Vagina (tissue), 2 donors: ENCODE results near the gene HNRNPU. TPM values are rescaled to one million over a fixed set of nuclear protein-coding genes. Genes with fewer than 3 reads are reported as not detected.

ENCODE experiments used
- DNase-seq, 2 donors: peaks; one replicate each; pipeline ENCODE4 v3.0.0-alpha.2; 2017; ENCODE audit errors: extremely low spot score in 2 of 2
- H3K27ac ChIP-seq: fragments of 200-600 bp; sonication (generic); one replicate; pipeline ENCODE4 v1.5.1; 2019
- H3K27me3 ChIP-seq: fragments of 200-600 bp; sonication (generic); one replicate; pipeline ENCODE4 v1.5.1; 2019
- H3K36me3 ChIP-seq, 2 donors: fragments of 200-600 bp; sonication (generic); one replicate each; pipeline ENCODE4 v1.5.1; 2017 to 2019
- H3K4me1 ChIP-seq: fragments of 200-600 bp; sonication (generic); one replicate; pipeline ENCODE4 v1.5.1; 2019
- H3K4me3 ChIP-seq, 2 donors: fragments of 200-600 bp; sonication (generic); 1 replicate in 1 of 2; 2 replicates in 1 of 2; pipeline ENCODE4 v1.5.1; 2016 to 2019
- H3K9me3 ChIP-seq: fragments of 200-600 bp; sonication (generic); one replicate; pipeline ENCODE4 v1.5.1; 2019
- POLR2A ChIP-seq, 2 donors: fragments of 450-650 bp; IDR thresholded peaks; one replicate each; pipeline ENCODE4 v1.6.1; 2017; ENCODE audit warnings: antibody characterized with exemption in 2 of 2, mild to moderate bottlenecking in 2 of 2, moderate library complexity in 2 of 2
- POLR2AphosphoS5 ChIP-seq, 2 donors: sonication (generic); formaldehyde crosslinking; IDR thresholded peaks; one replicate each; pipeline ENCODE4 v1.9.0; 2017; ENCODE audit warnings: antibody characterized with exemption in 2 of 2, mild to moderate bottlenecking in 2 of 2, low read depth in 1 of 2; ENCODE audit not compliant: insufficient read depth in 1 of 2
- intact Hi-C: fragments of 100-400 bp; cut with DNase I; formaldehyde crosslinking; loops from one replicate; pipeline ENCODE4 v1.15.1; 2023
- total RNA-seq: library from RNA; depleted of rRNA; stranded (reverse); fragments of >200 nt; gene quantifications from one replicate; pipeline ENCODE4 v1.2.3, GENCODE V29; 2016
- TF ChIP-seq, protein P1 (sequence below), 3 experiments: fragments of 450-650 bp in 2 of 3; fragments of 200-600 bp in 1 of 3; sonication (generic) in 1 of 3; IDR thresholded peaks; one replicate each; pipeline ENCODE4 v1.5.1; 2017 to 2019; ENCODE audit warnings: antibody characterized with exemption in 3 of 3, mild to moderate bottlenecking in 2 of 3, moderate library complexity in 2 of 3

The HNRNPU gene
- total RNA-seq, 1 donor from 2014 or later: 293 TPM

DNA sequence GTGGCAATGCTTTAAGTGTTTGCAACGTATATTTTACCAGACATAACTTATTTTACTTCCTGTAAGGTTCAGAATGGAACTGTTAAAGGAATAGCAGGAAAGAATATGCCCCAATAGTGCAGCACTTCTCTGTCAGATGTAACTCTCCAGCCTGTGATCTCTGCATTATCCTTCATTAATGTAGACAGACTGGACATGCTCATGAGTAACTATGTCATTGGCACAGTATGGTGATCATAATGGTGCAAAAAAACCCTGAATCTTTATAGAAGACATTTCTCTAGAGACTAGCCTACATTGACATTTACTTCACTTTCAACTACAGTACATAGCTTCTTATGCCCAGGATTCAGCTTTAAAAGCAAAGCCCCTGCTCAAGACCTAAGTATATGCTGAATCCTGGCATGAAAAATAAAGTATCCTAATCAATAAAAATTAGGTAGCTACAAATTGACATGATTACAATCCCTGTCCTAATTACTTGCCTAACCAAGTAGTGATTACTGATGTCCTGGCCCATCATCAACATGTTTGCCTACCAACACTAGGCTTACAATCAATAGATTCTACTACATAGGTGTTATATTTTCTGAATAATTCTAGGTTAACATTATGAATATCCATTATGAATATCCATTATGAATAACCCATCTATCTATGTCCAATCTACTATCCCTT is 15.0 kb downstream of the HNRNPU start:
- Histone ChIP-seq H3K36me3 (peaks cover 0 to 71% of the 10 kb centered on the region in 2 donors), H3K27ac (no peak overlapping the region)
- DNase-seq: no peak

DNA sequence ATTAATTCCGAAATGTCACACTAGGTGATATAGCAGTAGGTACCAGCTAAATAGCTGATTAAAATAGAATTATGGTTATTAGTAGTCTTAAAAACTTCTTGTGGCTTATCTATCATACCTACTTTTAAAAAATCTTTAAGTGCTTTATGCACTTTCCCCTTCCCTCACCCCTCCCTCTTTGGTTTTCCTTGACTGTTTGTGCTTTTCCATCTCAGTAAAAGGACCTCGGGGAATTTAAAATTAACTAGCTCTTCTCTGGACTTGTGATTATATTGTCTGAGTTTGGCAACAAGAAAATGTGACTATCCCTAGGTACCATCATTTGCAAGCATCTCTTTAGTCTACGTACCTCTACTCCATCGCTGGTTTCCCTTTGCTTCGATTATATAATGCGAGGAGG is 17.7 kb downstream of the HNRNPU start:
- Histone ChIP-seq H3K27me3 (no peaks in the 10 kb centered on the region), H3K27ac (no peak overlapping the region), H3K36me3 (peaks cover 0 to 72% of the 10 kb centered on the region in 2 donors), H3K4me1 (peaks cover 10% of the 10 kb centered on the region), H3K9me3 (no peaks in the 10 kb centered on the region), H3K4me3 (no peak overlapping the region)
- TF ChIP-seq, protein P1, sequence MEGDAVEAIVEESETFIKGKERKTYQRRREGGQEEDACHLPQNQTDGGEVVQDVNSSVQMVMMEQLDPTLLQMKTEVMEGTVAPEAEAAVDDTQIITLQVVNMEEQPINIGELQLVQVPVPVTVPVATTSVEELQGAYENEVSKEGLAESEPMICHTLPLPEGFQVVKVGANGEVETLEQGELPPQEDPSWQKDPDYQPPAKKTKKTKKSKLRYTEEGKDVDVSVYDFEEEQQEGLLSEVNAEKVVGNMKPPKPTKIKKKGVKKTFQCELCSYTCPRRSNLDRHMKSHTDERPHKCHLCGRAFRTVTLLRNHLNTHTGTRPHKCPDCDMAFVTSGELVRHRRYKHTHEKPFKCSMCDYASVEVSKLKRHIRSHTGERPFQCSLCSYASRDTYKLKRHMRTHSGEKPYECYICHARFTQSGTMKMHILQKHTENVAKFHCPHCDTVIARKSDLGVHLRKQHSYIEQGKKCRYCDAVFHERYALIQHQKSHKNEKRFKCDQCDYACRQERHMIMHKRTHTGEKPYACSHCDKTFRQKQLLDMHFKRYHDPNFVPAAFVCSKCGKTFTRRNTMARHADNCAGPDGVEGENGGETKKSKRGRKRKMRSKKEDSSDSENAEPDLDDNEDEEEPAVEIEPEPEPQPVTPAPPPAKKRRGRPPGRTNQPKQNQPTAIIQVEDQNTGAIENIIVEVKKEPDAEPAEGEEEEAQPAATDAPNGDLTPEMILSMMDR (IDR thresholded peaks at IDR 0.05): no peak
- TF ChIP-seq POLR2AphosphoS5 (IDR thresholded peaks at IDR 0.05; ENCODE audit: insufficient read depth in 1 of 2, low read depth in 1 of 2): no peak
- no peak for TF ChIP-seq POLR2A (IDR thresholded peaks at IDR 0.05)
- DNase-seq: no peak
- intact Hi-C loops: no loop called here

More for the DNA sequence above, 15.0 kb downstream of the HNRNPU start:
- intact Hi-C loops: no loop called here
- Histone ChIP-seq H3K4me1 (peaks cover 8% of the 10 kb centered on the region), H3K27me3 (no peaks in the 10 kb centered on the region), H3K9me3 (no peaks in the 10 kb centered on the region), H3K4me3 (no peak overlapping the region)
- TF ChIP-seq, protein P1 (IDR thresholded peaks at IDR 0.05): no peak
- no peak for TF ChIP-seq POLR2AphosphoS5 (IDR thresholded peaks at IDR 0.05; ENCODE audit: insufficient read depth in 1 of 2, low read depth in 1 of 2)
- no peak for TF ChIP-seq POLR2A (IDR thresholded peaks at IDR 0.05)

GRCh38 chr1:244844155-244845121 is 19.9 kb downstream of the HNRNPU start:
- Histone ChIP-seq H3K27ac (no peak overlapping the region), H3K4me3 (no peak overlapping the region), H3K27me3 (no peaks in the 10 kb centered on the region), H3K36me3 (peaks cover 0 to 63% of the 10 kb centered on the region in 2 donors), H3K4me1 (peaks cover 22% of the 10 kb centered on the region), H3K9me3 (no peaks in the 10 kb centered on the region)
- no peak for DNase-seq
- TF ChIP-seq POLR2A (IDR thresholded peaks at IDR 0.05) (no peak), POLR2AphosphoS5 (IDR thresholded peaks at IDR 0.05; ENCODE audit: insufficient read depth in 1 of 2, low read depth in 1 of 2) (no peak)
- TF ChIP-seq, protein P1 (IDR thresholded peaks at IDR 0.05): no peak
- intact Hi-C loops: no loop called here

- Histone ChIP-seq H3K27me3 (no peaks in the 10 kb centered on the region), H3K4me3 (no peak overlapping the region), H3K9me3 (no peaks in the 10 kb centered on the region), H3K27ac (no peak overlapping the region), H3K36me3 (peaks cover 0 to 66% of the 10 kb centered on the region in 2 donors), H3K4me1 (peaks cover 32% of the 10 kb centered on the region)
- intact Hi-C loops: no loop called here
- TF ChIP-seq POLR2A (IDR thresholded peaks at IDR 0.05) (no peak), POLR2AphosphoS5 (IDR thresholded peaks at IDR 0.05; ENCODE audit: insufficient read depth in 1 of 2, low read depth in 1 of 2) (no peak)
- TF ChIP-seq, protein P1 (IDR thresholded peaks at IDR 0.05): no peak
- no peak for DNase-seq
These were observed 21.0 kb downstream of the HNRNPU start for GRCh38 chr1:244843148-244843978.
